ENCODE measurements around the gene RPL10A.

The RPL10A gene

GRCh38 chr6:35476004-35476403 lies 7.8 kb downstream of the RPL10A start:
- DNase-seq (ENCODE audit: low spot score): no peak

GRCh38 chr6:35477028-35477427 lies 8.8 kb downstream of the RPL10A start:
- no peak for DNase-seq (ENCODE audit: low spot score)

- DNase-seq (ENCODE audit: low spot score): no peak
Measured at GRCh38 chr6:35477551-35478179, 9.5 kb downstream of the RPL10A start.

- no peak for DNase-seq (ENCODE audit: low spot score)
Measured at GRCh38 chr6:35478259-35478658, 10.1 kb downstream of the RPL10A start.

GRCh38 chr6:35480176-35480575 lies 12.0 kb downstream of the RPL10A start:
- DNase-seq (ENCODE audit: low spot score): no peak

GRCh38 chr6:35481226-35481625 lies 13.0 kb downstream of the RPL10A start:
- no peak for DNase-seq (ENCODE audit: low spot score)

GRCh38 chr6:35483062-35483461 lies 14.9 kb downstream of the RPL10A start:
- no peak for DNase-seq (ENCODE audit: low spot score)

- DNase-seq (ENCODE audit: low spot score): no peak
Measured at GRCh38 chr6:35483490-35483889, 15.3 kb downstream of the RPL10A start.

- DNase-seq (ENCODE audit: low spot score): no peak
Measured at GRCh38 chr6:35483893-35484645, 15.9 kb downstream of the RPL10A start.

- no peak for DNase-seq (ENCODE audit: low spot score)
Measured at GRCh38 chr6:35484921-35485392, 16.8 kb downstream of the RPL10A start.

- peak; percentile 78 for DNase-seq (ENCODE audit: low spot score)
Measured at GRCh38 chr6:35485402-35485877, 17.2 kb downstream of the RPL10A start.

GRCh38 chr6:35486005-35486925 lies 18.1 kb downstream of the RPL10A start:
- no peak for DNase-seq (ENCODE audit: low spot score)

- no peak for DNase-seq (ENCODE audit: low spot score)
Measured at GRCh38 chr6:35487658-35488516, 19.7 kb downstream of the RPL10A start.

GRCh38 chr6:35488517-35488862 lies 20.3 kb downstream of the RPL10A start:
- DNase-seq (ENCODE audit: low spot score): no peak

GRCh38 chr6:35489066-35489465 lies 20.9 kb downstream of the RPL10A start:
- no peak for DNase-seq (ENCODE audit: low spot score)

- DNase-seq (ENCODE audit: low spot score): peak; percentile 93
Measured at GRCh38 chr6:35489995-35490791, 22.0 kb downstream of the RPL10A start.

GRCh38 chr6:35490821-35491557 lies 22.8 kb downstream of the RPL10A start:
- no peak for DNase-seq (ENCODE audit: low spot score)

GRCh38 chr6:35491558-35492257 lies 23.5 kb downstream of the RPL10A start:
- no peak for DNase-seq (ENCODE audit: low spot score)

GRCh38 chr6:35492258-35492973 lies 24.2 kb downstream of the RPL10A start:
- no peak for DNase-seq (ENCODE audit: low spot score)

All from GM03348 (cell line).